NCI-H510A (cell line): Measurements from ENCODE around the gene DUOXA2.

Experiments
- DNase-seq: peaks from one replicate; lab custom pipeline; 2025; lab: John Stamatoyannopoulos, UW

DUOXA2 gene

DNA sequence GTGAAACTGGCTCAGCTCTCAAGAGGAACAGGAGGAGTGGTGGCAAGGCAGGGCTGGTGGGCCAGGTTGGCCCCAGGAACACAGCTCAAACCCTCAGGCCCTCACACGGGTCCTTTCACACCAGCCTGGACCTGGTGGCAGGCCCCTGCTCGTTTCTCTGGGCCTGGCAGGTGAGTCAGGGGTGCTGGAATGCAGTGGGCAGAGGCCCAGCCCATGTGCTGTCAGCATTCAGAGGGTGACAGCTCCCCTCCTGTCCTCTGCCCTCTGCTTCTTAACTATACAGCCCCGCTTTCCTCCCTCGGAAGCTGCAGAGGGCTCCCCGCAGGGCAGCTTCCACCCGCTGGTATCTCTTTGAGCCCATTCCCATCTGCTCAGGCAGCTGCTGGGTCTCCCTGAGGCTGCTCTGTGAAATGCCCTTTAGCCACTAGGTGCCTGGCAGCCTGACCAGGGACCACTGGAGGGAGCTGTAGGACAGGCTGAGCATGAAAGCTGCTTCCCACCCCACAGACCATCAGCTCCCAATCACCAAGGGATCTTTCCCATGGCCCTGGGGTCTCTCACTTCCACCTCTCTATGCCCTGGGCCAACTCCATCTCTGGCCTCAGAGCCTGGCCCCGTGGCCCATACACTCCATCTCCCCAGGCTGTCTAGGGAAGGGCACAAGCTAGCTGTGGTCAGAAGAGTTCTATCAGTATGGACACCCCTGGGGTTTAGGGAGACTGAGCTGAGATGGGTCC, 48.8 kb downstream of the DUOXA2 start:
- DNase-seq: no peak

DNA sequence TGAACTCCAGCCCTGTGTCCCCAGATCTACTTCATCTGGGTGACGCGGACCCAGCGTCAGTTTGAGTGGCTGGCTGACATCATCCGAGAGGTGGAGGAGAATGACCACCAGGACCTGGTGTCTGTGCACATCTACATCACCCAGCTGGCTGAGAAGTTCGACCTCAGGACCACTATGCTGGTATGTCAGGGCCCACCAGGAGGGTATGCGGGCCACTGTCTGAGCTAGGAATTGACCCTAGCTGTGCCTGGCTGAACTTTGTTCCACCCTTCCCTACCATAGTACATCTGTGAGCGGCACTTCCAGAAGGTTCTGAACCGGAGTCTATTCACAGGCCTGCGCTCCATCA, 49.4 kb downstream of the DUOXA2 start:
- no peak for DNase-seq

DNA sequence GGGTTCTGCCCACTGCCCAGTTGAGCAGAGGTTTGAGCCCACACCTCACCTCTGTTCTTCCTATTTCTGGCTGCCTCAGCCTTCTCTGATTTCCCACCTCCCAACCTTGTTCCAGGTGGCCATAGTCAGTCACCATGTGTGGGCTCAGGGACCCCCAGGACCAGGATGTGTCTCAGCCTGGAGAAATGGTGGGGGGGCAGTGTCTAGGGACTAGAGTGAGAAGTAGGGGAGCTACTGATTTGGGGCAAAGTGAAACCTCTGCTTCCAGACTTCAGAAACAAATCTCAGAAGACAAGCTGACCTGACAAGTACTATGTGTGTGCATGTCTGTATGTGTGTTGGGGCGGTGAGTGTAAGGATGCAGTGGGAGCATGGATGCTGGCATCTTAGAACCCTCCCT, 50.8 kb downstream of the DUOXA2 start:
- DNase-seq: no peak

DNA sequence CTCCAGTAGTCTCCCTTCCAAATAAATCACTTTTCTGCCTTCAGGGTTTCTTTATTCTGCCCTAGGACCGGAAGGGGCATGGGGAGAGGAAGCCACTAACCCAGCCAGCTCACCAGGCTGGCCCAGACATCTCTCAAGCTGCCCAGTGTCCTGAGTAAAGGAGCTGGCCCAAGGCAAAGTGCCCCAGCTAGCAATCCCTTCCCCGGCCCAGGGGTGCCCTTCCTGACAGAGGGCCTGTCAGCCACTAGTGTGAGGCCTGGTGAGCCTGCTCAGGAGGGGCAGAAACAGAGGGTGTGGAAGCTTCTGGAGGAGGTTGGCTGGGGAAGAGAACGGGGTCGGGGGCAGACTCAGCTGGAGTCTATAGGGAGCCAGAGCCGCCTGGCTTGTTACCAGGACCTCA, 51.4 kb downstream of the DUOXA2 start:
- DNase-seq: no peak

DNA sequence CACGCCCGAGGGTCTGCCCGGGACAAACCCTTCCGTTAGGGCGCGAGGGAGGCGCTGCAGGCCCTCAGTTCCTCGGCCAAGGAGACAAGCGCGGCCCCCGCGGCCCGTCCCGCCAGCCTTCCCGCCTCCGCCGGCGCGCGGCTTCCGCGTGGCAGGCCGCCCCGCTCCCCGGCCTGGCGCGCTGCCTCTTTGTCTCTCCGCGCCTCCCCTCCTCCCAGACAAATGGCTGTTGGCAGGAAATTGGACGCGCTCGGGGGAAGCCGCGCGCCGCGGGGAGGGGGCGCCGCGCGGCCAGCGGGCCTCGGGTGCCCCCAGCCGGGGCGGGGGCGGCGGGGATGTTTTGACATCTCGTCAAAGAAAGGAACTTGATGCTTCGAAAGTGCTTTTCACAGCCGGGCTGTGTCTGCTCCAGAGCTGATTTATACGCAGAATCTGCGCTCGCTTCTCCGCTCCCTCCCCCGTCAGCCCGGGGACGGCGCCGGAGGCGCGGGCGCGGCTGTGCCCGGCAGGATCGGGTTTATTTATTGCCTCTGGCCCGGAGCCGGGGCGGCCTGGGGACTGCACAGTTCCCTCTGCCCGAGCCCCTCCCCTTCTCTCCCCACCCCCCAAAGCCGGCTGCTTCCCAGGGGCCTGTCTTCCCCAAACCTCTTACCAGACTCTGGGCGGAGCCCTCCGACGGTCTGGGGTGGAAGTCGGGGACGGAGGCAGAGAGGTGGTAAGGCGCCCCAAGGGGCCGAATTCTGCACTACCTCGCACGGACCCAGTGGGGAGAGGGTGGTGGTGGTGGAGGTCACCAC, 52.9 kb downstream of the DUOXA2 start:
- DNase-seq: peak; percentile 62

DNA sequence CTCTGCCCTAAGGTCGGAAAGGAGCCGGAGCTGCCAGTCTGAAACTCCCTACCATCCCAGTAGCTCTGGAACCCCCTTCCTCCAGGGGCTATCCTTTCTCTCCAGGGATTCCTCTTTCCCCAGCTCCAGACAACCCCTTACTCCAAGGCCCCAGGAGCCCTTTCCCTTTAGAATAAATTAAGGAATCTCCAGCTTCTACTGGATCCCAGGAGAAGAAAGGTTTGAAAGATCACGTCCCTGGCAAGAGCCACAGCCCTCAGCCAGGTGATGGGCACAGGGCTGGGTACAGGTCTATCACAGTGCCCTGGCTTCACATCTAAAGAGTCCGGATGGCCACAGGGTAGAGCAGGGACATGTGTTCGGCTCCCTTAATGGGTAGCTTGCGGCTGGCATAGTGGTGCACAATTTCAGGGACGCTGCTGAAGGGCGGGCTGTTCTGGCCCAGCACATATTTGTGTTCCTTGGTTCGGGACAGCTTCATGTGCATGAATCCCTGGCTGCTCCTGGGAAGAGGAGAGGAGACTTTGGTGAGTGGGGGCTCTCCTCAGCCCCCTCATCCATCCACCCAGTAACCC, 53.6 kb downstream of the DUOXA2 start:
- DNase-seq: no peak
